ENCODE data around the gene LAMA5. TPM values are rescaled to one million over a fixed set of nuclear protein-coding genes. Genes with fewer than 3 reads are reported as not detected.
A peak's percentile ranks its signal among the peaks of the same experiment; 100 is the strongest.

LAMA5 gene
- polyA plus RNA-seq, 1 of the 3 experiments (the other 2 are of a cell fraction) = 27.2 TPM

DNA sequence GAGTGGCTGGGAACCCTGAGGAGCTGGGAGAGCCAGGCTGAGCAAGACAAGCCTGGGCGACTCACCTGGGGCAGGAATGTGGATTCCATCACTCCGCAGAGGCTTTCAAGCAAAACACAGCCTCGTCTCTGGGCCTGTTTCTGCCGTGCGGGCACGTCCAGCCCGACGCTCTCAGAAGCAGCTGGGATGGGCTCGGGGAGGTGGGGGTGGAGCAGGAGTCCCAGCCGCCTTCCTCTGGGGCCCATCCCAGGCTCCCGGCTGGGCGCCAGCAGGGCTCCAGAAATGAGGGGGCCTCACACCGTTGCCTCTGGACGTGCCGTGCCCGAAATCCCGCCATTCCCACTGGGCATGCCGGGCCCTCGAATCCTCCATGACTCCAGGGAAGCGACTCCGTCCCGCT lies 11.1 kb upstream of the LAMA5 start (continued):
- TF ChIP-seq, protein P1, sequence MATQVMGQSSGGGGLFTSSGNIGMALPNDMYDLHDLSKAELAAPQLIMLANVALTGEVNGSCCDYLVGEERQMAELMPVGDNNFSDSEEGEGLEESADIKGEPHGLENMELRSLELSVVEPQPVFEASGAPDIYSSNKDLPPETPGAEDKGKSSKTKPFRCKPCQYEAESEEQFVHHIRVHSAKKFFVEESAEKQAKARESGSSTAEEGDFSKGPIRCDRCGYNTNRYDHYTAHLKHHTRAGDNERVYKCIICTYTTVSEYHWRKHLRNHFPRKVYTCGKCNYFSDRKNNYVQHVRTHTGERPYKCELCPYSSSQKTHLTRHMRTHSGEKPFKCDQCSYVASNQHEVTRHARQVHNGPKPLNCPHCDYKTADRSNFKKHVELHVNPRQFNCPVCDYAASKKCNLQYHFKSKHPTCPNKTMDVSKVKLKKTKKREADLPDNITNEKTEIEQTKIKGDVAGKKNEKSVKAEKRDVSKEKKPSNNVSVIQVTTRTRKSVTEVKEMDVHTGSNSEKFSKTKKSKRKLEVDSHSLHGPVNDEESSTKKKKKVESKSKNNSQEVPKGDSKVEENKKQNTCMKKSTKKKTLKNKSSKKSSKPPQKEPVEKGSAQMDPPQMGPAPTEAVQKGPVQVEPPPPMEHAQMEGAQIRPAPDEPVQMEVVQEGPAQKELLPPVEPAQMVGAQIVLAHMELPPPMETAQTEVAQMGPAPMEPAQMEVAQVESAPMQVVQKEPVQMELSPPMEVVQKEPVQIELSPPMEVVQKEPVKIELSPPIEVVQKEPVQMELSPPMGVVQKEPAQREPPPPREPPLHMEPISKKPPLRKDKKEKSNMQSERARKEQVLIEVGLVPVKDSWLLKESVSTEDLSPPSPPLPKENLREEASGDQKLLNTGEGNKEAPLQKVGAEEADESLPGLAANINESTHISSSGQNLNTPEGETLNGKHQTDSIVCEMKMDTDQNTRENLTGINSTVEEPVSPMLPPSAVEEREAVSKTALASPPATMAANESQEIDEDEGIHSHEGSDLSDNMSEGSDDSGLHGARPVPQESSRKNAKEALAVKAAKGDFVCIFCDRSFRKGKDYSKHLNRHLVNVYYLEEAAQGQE (IDR thresholded peaks at IDR 0.05; ENCODE audit: low read depth, low read length) = no peak
- TF ChIP-seq, protein P2, sequence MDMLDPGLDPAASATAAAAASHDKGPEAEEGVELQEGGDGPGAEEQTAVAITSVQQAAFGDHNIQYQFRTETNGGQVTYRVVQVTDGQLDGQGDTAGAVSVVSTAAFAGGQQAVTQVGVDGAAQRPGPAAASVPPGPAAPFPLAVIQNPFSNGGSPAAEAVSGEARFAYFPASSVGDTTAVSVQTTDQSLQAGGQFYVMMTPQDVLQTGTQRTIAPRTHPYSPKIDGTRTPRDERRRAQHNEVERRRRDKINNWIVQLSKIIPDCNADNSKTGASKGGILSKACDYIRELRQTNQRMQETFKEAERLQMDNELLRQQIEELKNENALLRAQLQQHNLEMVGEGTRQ (IDR thresholded peaks at IDR 0.05; ENCODE audit: borderline replicate concordance, low read depth, low read length) = no peak

DNA sequence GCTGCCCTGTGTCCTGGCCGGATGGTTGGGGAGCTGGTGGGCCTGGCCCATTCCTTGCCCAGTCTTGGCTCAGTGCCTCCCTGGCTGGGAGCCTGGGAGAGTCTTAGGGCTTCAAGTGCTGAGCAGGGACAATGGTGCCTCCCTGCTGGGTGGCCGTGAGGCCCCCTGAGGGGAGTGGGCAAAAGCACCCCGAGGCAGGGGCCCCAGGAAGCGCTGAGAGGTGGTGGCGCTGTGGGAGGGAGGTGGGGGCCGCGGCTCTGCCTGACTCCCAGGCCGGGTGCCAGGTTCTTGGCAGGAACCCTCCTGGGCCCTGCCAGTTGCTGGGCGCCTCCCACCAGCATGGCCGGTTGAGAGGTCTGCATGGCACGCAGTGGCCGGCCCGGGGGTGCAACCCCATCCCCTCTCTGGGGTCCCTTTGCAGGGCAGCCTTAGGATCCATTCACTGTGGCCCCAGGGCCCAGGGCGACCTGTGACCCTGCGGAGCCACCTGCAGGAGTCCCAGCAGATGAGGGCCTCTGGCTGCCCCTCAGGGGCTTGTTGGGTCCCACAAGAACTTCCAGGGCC lies 10.6 kb upstream of the LAMA5 start:
- Histone ChIP-seq H2AFZ (ENCODE audit: low read depth) (no peak overlapping the region), H3K9ac (no peak overlapping the region), H3K4me2 (no peak overlapping the region), H3K27ac (ENCODE audit: low read depth in 2 of 2, low read length in 1 of 2) (peak overlapping the region in 1 of 2 experiments; percentile 51; a peak in 1 of 4 replicates), H3K9me2 (no peaks in the 10 kb centered on the region), H3K79me2 (ENCODE audit: insufficient read depth) (peaks cover 16% of the 10 kb centered on the region; the same call in 1 of the 2 replicates), H3K36me3 (replicated peaks in 1 of 2; ENCODE audit: control insufficient read depth in 1 of 2, insufficient read depth in 2 of 2, low read length in 1 of 2) (peaks cover 3 to 7% of the 10 kb centered on the region in 2 experiments), H4K20me1 (ENCODE audit: insufficient read depth) (peaks cover 4% of the 10 kb centered on the region; the same call in 1 of the 2 replicates), H3F3A (replicated peaks; ENCODE audit: insufficient read depth) (peaks cover 13% of the 10 kb centered on the region), H3K4me3 (ENCODE audit: low read depth in 2 of 2, low read length in 1 of 2) (no peak overlapping the region), H3K9me3 (no peaks in the 10 kb centered on the region), H3K27me3 (ENCODE audit: insufficient read depth) (no peaks in the 10 kb centered on the region), H3K4me1 (ENCODE audit: control insufficient read depth in 1 of 2, insufficient read depth in 2 of 2, low read depth in 1 of 2, low read length in 1 of 2) (peaks cover 7 to 39% of the 10 kb centered on the region in 2 experiments; a peak in 1 of 4 replicates)
- DNase-seq = no peak
- TF ChIP-seq SMC3 (IDR thresholded peaks at IDR 0.05; ENCODE audit: low read depth, low read length) = no peak
- WGBS (ENCODE audit: low lambda C conversion rate) = 80% methylated on average over 1 of the region's 15 CpGs
- ChIA-PET POLR2A (no interaction called here), CTCF (no interaction called here)

DNA sequence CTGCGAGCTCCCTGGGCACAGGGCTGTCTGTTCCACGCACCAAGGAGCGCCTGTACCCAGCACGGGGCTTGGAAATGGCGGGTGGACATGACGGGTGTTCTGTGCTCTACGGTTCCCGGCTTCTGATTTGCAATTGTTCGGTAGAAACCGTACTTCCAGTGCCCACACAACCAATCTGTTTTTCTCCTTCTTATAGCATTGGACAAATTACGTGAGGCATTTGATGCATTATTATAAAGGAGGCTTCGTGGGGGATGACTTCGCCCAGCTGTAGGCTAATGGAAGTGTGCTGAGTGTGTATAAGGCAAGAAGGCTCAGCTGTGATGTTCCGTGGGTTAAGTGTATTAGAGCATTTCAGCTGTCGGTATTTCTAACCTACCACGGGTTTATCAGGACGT lies 10.0 kb upstream of the LAMA5 start:
- no peak for DNase-seq
- Histone ChIP-seq H3K4me1 (ENCODE audit: control insufficient read depth in 1 of 2, insufficient read depth in 2 of 2, low read depth in 1 of 2, low read length in 1 of 2) (peaks cover 7 to 40% of the 10 kb centered on the region in 2 experiments; a peak in 1 of 4 replicates), H2AFZ (ENCODE audit: low read depth) (no peak overlapping the region), H3K27me3 (ENCODE audit: insufficient read depth) (no peaks in the 10 kb centered on the region), H3K79me2 (ENCODE audit: insufficient read depth) (peaks cover 16% of the 10 kb centered on the region; the same call in 1 of the 2 replicates), H3K9ac (no peak overlapping the region), H3F3A (replicated peaks; ENCODE audit: insufficient read depth) (peaks cover 8% of the 10 kb centered on the region), H3K4me2 (no peak overlapping the region), H4K20me1 (ENCODE audit: insufficient read depth) (no peaks in the 10 kb centered on the region), H3K9me2 (no peaks in the 10 kb centered on the region), H3K27ac (ENCODE audit: low read depth in 2 of 2, low read length in 1 of 2) (peak overlapping the region in 1 of 2 experiments; percentile 51; a peak in 1 of 4 replicates), H3K4me3 (ENCODE audit: low read depth in 2 of 2, low read length in 1 of 2) (no peak overlapping the region), H3K9me3 (no peaks in the 10 kb centered on the region), H3K36me3 (replicated peaks in 1 of 2; ENCODE audit: control insufficient read depth in 1 of 2, insufficient read depth in 2 of 2, low read length in 1 of 2) (peaks cover 0 to 5% of the 10 kb centered on the region in 2 experiments)
- ChIA-PET POLR2A (no interaction called here), CTCF (no interaction called here)
- 94% methylated on average over 15 of the region's 17 CpGs for WGBS (ENCODE audit: low lambda C conversion rate)
- TF ChIP-seq GABPA (IDR thresholded peaks at IDR 0.05; ENCODE audit: low read depth) = no peak
- TF ChIP-seq, protein P3, sequence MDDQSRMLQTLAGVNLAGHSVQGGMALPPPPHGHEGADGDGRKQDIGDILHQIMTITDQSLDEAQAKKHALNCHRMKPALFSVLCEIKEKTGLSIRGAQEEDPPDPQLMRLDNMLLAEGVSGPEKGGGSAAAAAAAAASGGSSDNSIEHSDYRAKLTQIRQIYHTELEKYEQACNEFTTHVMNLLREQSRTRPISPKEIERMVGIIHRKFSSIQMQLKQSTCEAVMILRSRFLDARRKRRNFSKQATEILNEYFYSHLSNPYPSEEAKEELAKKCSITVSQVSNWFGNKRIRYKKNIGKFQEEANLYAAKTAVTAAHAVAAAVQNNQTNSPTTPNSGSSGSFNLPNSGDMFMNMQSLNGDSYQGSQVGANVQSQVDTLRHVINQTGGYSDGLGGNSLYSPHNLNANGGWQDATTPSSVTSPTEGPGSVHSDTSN (IDR thresholded peaks at IDR 0.05) = no peak
- TF ChIP-seq RFX5 (IDR thresholded peaks at IDR 0.05; ENCODE audit: low read length) = no peak
- TF ChIP-seq FOXM1 (IDR thresholded peaks at IDR 0.05; ENCODE audit: low read depth) = no peak
- TF ChIP-seq SMC3 (IDR thresholded peaks at IDR 0.05; ENCODE audit: low read depth, low read length) = no peak
- no peak for TF ChIP-seq NFIC (IDR thresholded peaks at IDR 0.05; ENCODE audit: borderline replicate concordance)
- TF ChIP-seq, protein P4, sequence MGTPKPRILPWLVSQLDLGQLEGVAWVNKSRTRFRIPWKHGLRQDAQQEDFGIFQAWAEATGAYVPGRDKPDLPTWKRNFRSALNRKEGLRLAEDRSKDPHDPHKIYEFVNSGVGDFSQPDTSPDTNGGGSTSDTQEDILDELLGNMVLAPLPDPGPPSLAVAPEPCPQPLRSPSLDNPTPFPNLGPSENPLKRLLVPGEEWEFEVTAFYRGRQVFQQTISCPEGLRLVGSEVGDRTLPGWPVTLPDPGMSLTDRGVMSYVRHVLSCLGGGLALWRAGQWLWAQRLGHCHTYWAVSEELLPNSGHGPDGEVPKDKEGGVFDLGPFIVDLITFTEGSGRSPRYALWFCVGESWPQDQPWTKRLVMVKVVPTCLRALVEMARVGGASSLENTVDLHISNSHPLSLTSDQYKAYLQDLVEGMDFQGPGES (IDR thresholded peaks at IDR 0.05; ENCODE audit: low read depth, low read length) = no peak
- TF ChIP-seq MXI1 (IDR thresholded peaks at IDR 0.05; ENCODE audit: low read depth, low read length) = no peak
- no peak for TF ChIP-seq EP300 (IDR thresholded peaks at IDR 0.05; ENCODE audit: borderline replicate concordance in 1 of 2, low read depth in 1 of 2, low read length in 1 of 2)
- no peak for TF ChIP-seq RCOR1 (IDR thresholded peaks at IDR 0.05; ENCODE audit: low read length)
- TF ChIP-seq MEF2A (IDR thresholded peaks at IDR 0.05; ENCODE audit: borderline replicate concordance, low read depth) = no peak
- TF ChIP-seq, protein P5, sequence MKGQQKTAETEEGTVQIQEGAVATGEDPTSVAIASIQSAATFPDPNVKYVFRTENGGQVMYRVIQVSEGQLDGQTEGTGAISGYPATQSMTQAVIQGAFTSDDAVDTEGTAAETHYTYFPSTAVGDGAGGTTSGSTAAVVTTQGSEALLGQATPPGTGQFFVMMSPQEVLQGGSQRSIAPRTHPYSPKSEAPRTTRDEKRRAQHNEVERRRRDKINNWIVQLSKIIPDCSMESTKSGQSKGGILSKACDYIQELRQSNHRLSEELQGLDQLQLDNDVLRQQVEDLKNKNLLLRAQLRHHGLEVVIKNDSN (IDR thresholded peaks at IDR 0.05; ENCODE audit: borderline replicate concordance, low read depth) = no peak
- TF ChIP-seq YY1 (IDR thresholded peaks at IDR 0.05; ENCODE audit: low read depth) = no peak
- no peak for TF ChIP-seq RXRA (IDR thresholded peaks at IDR 0.05; ENCODE audit: borderline replicate concordance, low read depth)
- TF ChIP-seq POLR2AphosphoS5 (IDR thresholded peaks at IDR 0.05; ENCODE audit: low read depth, low read length) = no peak
- no peak for TF ChIP-seq RAD21 (IDR thresholded peaks at IDR 0.05; ENCODE audit: low read length)
- no peak for TF ChIP-seq CHD2 (IDR thresholded peaks at IDR 0.05; ENCODE audit: low read length, partially characterized antibody)
